Measurements from ENCODE around the gene FOXP1.

FOXP1 gene

DNA sequence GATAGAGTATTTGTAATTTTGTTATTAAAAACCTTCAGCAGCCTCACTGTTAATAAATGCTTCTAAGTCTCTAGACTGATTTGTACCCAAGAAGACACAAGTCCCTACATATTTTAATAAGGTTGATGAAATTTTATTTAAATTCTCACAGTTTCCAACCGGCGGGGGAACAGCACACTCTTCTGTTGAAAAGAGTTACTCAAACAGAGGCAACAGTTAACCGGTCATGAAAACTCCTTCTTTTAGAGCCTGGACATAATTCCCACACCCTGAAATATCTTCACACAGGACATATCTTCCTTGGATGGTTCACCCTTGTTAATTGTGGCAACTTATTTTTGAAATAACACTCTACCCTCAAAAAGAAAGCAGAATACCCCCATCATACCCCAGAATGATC, 278.8 kb downstream of the FOXP1 start:
- no peak overlapping the region for H3K4me3 ChIP-seq (ENCODE audit: low read depth, low read length)
- no peak for TF ChIP-seq CTCF (IDR thresholded peaks at IDR 0.05; ENCODE audit: low read depth, low read length, missing control alignments)
- no peak for DNase-seq (ENCODE audit: low read depth)

- no peak for DNase-seq (ENCODE audit: low read depth)
- no peak for TF ChIP-seq CTCF (IDR thresholded peaks at IDR 0.05; ENCODE audit: low read depth, low read length, missing control alignments)
- H3K4me3 ChIP-seq (ENCODE audit: low read depth, low read length): no peak overlapping the region
Measured at GRCh38 chr3:71304247-71304646, 279.3 kb downstream of the FOXP1 start.

- TF ChIP-seq CTCF (IDR thresholded peaks at IDR 0.05; ENCODE audit: low read depth, low read length, missing control alignments): no peak
- no peak overlapping the region for H3K4me3 ChIP-seq (ENCODE audit: low read depth, low read length)
- no peak for DNase-seq (ENCODE audit: low read depth)
Measured at GRCh38 chr3:71303627-71304200, 279.8 kb downstream of the FOXP1 start.

DNA sequence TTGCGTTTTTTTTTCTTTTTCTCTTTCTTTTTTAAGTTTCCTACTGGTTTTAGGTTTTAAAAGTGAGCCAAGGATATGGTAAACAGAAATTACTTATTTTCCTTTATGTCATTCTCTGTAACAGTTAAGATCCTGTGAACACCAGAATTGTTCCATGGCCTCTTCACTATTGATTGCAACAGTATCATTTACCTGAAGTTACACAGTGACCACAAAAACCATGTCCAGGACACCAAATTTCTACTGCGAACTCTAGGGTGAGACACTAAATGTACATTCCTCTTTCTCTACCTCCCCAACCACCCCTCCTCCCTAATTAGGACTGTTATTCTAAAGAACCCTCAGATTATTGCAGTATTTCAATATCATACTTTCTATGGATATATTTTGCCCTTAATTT, 280.9 kb downstream of the FOXP1 start:
- H3K4me3 ChIP-seq (ENCODE audit: low read depth, low read length): no peak overlapping the region
- no peak for DNase-seq (ENCODE audit: low read depth)
- TF ChIP-seq CTCF (IDR thresholded peaks at IDR 0.05; ENCODE audit: low read depth, low read length, missing control alignments): no peak

GRCh38 chr3:71300951-71301393, 282.6 kb downstream of the FOXP1 start:
- DNase-seq (ENCODE audit: low read depth): peak; percentile 1
- no peak for TF ChIP-seq CTCF (IDR thresholded peaks at IDR 0.05; ENCODE audit: low read depth, low read length, missing control alignments)
- H3K4me3 ChIP-seq (ENCODE audit: low read depth, low read length): no peak overlapping the region

GRCh38 chr3:71299160-71299559, 284.4 kb downstream of the FOXP1 start:
- TF ChIP-seq CTCF (IDR thresholded peaks at IDR 0.05; ENCODE audit: low read depth, low read length, missing control alignments): no peak
- DNase-seq (ENCODE audit: low read depth): no peak
- no peak overlapping the region for H3K4me3 ChIP-seq (ENCODE audit: low read depth, low read length)

- no peak for TF ChIP-seq CTCF (IDR thresholded peaks at IDR 0.05; ENCODE audit: low read depth, low read length, missing control alignments)
- no peak for DNase-seq (ENCODE audit: low read depth)
- no peak overlapping the region for H3K4me3 ChIP-seq (ENCODE audit: low read depth, low read length)
Measured at GRCh38 chr3:71294919-71295318, 288.6 kb downstream of the FOXP1 start.

Measured in GM12864 (cell line).